Stimulated activated CD4-positive, alpha-beta T cell treated with anti-CD3 and anti-CD28 coated beads, TNF-alpha, amount 100 ng/mL, for 1 hour (primary cell): Measurements from ENCODE around the gene PLPP4.

Experiments
- DNase-seq, 3 donors: peaks; one replicate each; pipeline ENCODE4 v3.0.0-alpha.2; 2020; ENCODE audit warnings: low read depth in 3 of 3, low spot score in 1 of 3

Gene PLPP4

DNA sequence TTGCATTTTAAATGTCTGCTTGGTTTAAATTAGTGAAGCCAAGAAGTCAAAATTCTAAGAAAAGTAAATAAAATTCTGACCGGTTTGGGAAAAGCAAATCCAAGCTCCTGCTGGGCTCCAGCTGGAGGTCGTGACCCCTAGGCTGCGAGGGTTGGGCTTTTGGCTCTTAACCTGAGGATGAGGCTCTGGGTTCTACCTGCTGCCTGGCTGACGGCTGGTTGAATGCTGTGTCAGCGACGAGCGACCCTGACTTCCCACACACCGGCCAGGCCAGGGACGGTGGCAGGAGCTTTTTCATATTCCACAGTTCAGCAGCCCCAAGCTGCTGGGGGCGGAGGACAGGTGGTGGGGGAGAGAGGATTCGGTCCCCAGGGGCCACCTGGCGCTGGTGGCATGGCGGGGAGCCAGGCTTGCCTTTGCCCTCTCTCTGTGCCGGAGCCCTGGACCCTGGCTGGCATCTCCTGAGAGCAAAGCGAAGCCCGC, 843 bp upstream of the PLPP4 start:
- DNase-seq = no peak

DNA sequence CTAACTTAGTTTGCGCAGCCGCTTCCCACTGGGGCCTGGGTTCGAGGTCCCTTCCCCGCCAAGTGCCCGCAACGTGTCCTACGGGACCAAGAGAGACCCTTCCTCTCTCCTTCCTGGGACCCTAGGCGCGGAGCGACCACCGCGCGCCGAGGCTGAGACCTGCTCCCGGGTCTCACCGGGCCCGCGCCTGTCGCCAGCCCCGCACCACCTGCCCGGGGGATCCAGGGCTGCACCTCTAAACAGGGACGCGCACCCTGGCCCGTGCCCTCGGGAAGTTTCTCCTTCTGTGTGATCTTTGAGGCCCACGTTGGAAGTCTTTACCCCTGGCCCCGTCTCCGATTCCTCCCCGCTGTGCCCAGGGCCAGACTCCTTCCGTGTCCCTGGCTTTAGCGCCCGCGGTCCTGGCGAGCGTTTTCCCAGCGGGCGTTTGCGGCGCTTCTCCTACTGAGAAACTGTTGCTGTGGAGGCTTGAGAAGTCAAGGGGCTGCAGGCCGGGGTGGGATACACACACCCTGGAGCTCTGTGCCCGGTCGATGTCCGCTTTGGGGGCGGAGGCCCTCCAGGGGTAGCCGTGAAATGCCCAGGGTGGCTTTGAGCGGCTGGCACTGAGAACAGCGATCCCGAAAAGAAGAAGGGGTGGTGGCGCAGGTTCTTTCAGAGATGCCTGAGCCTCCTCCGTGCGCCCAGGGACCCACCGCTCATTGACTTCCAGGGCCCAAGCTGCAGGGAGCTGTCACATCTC, 575 bp downstream of the PLPP4 start:
- no peak for DNase-seq

DNA sequence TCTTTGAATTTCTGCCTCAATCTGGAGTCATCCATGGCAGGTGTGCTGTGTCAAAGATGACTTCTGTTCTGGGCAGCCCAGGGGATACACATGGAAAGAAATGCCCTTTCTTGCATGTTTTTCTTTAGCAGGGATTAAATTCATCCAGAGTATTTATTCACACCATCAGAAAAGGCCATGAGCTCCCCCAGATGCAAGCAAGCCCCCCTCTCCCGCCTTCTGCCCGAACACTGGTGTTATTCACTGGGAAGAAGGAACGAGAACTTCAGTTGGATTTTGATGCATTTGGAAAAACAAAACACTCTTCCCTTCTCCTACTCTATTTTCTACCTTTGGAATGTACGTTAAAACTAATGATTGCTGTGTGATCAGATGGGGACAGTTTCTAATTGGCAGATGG, 1.4 kb downstream of the PLPP4 start:
- DNase-seq = no peak

DNA sequence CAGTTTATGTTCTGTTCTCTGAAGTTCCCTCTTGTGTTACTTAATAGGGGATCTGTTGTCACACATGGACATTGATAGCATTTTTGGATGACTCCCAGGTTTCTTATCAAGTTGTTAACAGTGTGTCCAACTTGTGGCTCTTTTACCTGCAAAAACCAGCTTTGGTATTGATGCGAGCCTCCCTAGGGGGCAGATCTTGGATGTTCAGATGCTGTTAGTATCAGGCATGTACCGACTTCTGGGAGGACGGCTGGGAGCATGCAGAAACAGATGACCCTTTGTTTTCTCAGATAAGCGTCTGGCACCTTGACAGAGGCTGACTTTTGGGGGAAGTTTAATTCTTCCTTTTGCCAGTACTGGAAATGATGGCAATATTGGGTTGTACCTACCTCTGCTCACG, 2.2 kb downstream of the PLPP4 start:
- no peak for DNase-seq

DNA sequence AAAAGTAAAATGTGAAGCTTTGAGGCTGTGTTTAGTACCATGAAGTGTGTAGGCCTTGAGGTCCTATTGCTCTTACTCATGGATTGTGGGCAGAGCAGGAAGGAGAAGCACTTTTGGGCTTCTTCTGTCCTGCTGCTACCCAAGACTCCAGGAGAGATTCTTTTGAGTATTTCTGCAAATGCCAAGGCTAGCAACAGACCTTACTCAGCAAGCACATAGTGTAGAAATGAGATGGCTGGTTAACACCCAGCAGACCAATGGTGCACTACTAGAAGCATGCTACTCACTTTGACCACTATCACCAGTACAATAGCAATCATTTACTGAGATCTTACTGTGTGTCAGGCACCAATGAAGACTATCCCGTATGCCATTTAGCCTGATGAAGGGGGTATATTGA, 3.2 kb downstream of the PLPP4 start:
- no peak for DNase-seq

DNA sequence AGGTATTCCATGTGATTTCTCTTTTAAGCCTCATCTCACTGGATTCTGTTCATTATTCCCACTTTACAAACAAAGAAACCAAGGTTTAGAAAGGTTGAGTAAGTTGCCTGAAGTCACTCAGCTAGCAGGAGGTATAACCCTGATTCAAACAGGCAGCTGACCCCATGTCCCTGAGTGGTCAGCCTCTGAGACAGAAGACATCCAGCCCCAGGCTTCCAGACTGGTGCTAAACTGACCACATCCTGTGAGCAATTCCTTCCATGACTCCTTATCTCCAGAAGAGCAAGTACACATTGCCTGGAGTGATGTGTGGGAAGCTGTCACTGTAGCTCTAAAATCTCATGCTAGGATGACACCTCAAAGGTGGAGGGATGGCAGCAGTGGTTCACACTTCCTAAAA, 3.7 kb downstream of the PLPP4 start:
- no peak for DNase-seq

DNA sequence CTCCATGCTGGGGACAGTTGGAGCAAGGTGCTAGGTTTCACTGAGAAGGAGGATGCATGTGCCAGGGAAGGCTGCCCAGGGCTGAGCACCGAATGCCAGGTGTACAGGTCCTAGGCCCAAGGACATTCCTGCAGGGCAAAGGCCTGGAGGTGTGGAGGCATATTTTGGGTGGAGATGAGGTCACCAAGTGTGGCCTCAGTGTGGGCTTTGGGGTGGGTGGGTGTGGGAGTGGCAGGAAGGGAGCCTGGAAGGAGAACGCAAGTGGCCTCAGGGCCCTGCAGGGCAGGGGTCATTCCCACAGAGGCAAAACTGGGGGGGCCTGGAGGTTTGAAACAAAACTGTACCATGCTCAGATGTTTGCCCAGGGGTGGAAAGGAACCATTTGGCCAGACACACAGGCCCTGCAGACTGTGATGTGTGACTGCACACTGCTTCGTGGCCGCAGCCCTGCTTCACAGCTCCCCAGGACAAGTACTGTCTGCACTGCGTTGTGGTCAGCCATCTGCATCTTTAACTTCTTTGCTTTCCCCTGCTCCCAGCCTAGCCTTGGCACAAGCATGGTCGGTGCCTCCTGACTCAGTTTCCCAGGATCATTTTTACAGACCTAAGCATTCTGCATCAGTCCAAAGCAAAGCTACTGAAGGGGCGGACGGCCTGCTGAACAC, 5.1 kb downstream of the PLPP4 start:
- DNase-seq = no peak

DNA sequence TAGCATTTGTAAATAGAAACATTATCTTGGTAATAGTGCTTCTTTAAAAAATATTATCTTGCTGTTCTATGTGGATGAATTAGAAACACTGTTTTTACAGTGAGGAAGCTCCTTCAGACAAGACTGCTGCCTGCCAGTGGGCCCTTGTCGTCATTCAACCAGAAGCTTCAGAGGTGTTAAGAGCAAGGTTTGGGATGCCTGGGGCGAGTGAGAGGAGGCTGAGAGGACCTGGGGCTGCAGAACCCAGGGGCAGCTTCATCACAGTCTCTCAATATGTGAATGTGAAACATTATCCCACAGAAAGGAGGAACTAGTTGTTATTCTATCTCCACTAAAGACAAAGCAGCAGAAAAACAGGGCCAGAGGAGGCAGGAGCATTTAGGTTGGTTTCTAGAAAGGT, 8.1 kb downstream of the PLPP4 start:
- no peak for DNase-seq

DNA sequence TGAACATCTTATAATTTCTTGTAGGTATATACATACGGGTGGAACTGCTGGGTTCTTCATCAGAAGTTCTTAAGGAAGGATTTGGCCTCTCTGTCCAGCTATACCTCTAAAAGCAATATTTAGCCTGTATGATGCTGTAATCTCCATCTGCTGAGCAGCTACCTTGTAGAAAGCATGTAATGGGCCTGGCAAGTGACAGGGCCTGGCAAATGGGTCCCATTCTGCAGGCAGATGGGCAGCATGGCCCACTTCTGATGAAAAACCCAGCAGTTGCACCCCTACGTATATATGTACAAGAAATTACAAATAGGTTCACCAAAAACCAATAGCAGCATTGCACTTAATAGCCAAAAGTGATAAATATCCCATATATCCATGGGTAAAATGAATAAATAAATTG, 9.0 kb downstream of the PLPP4 start:
- DNase-seq = no peak

DNA sequence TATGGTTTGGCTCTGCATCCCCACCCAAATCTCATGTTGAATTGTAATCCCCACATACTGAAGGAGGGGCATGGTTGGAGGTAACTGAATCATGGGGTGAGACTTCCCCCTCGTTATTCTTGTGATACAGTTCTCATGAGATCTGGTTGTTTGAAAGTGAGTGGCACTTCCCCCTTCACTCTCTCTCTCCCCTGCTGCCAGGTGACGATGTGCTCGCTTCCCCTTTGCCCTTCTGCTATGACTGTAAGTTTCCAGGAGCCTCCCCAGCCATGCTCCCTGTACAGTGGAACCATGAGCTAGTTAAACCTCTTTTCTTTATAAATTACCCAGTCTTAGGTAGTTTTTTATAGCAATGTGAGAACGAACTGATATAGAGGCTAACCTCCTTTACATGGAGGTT, 16.6 kb downstream of the PLPP4 start:
- no peak for DNase-seq

DNA sequence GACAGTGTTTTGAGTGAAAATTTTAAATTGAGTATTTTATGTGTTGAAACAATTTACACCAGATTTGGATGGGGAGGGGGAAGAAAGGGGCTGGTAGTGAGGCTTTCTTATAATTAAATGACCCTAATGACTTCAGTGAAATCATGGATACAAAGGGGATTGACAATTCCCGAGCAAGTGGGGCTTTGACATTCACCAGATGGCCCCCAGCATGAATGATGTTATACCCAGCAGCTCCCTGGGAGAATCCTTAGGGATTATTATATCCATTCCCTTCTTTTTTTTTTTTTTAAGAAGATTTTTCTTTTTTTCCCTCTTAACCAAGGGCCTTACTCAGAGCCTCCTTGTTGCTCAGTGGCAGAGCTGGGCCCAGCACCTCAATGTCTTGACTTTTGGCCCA, 17.9 kb downstream of the PLPP4 start:
- DNase-seq = no peak

DNA sequence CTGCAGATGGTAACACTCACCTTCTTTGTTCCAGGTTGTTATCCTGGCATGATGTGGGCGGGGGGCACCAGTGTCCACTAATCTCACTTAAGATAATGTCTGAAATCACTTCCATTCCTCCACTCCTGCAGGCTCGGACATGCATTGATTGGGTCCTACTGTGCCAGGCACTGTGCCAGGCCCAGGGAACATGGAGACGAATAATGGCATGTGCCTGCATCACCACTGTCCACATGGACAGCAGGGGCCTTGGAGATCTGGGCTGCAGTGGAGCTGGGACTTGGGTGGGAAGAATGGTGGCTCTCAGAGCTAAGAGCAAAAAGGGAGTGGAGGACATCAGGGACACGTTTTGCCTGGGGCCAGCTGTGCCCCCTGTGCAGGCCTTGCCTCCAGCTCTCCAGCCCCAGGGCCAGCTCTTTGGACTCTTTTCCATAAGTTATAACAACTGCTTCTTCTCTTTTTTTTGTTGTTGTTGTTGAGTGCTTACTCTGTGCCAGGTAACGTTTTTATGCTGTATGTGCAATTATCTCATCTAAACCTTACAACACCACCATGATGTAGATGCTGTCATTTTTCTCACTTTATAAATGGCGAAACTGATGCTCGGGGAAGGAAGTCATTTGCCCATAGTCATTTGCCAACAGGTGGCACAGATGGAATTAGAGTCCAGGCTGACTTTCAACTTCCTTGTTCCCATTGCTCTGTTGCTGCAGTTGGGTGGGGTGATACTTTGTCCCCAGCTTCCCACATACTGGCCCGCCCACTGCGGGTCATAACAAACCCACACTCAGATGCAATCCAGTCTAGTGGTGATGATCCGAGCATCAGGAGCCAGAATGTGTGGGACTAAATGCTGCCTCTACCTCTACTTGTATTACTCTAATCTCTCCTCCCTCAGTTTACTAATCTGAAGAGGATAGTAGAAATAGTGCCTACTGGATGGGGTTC, 19.1 kb downstream of the PLPP4 start:
- no peak for DNase-seq

DNA sequence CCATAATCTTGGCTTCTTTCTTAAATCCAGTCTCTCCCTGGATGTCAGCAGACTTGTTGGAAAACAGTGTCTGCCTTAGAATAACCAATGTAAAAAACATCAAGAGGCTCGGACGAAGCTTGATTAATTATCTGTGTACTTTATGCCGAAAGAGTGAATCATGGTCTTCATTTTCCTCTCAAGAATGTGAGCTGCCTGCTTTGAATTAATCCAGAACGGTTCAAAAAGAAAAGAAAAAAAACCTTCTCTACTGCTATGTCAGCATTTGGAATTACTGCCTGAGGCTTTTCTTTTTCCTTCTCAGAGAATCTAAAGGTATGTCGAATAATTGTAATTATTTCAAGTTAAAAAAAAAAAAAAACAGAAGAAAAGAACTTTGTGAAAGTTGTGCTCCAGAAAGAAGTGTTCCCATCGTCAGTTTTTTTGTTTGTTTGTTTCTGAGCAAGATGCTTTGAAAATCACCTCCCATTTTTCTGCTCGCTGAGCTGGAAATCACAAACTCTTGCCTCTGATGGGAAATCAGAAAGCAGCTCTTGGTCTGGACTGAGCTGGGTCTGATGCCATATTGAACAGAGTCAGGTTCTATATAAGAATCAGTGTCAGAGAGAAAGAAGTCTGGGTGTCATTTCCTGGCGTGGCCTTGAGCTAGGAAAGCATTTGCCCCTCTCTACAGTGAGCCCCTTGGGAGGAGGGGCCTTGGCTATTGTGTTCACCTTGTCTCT, 20.2 kb downstream of the PLPP4 start:
- no peak for DNase-seq

DNA sequence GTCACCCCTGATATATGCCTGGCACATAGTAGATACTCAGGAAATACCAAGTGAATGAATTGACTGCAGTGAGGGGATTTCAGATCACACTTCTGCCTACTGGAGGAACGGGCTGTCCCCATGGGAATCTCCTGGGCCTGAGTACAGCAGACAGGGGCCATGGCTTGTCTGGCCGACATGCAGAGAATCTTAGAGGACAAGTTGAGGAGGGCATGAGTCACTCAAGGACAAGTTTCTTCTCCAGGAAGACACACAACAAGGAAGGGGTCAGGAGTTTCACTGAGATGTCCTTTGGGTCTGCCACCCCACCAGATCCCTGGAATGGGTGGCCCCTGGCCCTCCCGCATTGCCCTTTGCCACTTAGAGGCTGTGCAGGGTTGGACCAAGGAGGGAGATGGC, 20.7 kb downstream of the PLPP4 start:
- DNase-seq = no peak

DNA sequence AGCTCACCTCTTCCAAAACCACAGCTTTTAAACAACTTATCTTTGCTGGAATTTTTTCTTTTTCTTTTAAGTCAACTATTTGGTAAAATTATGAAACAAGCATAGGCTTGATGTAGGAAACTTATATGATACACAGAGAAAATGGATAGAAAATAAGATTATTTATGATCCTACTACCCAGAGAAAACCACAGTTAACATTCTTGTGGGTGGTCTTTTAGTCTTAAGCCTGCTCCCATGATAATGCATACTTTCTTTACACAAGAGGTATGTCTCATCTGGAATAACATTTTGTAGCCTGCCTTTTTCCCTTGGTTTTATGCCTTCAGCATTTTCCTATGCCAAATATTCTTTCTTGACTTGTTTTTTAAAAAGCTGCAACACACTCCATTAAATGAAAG, 21.4 kb downstream of the PLPP4 start:
- no peak for DNase-seq

DNA sequence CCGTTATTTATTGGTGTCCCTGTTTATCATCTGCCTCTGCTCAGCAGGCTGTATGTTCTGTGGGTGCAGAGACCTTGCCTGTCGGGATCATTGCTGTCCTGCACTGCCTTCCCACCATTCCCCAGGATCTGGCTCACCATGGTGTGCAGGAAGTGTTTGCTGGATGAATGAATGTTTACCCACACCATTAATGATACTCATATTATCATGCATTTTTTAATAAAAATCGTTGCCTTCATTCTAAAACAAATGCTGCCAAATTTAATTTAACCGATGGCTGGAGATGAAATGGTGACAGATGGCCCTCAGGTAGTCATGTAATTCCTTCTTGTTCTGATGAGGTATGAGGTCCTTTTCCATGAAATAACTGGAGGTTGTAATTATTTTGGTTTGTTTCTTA, 22.5 kb downstream of the PLPP4 start:
- no peak for DNase-seq

DNA sequence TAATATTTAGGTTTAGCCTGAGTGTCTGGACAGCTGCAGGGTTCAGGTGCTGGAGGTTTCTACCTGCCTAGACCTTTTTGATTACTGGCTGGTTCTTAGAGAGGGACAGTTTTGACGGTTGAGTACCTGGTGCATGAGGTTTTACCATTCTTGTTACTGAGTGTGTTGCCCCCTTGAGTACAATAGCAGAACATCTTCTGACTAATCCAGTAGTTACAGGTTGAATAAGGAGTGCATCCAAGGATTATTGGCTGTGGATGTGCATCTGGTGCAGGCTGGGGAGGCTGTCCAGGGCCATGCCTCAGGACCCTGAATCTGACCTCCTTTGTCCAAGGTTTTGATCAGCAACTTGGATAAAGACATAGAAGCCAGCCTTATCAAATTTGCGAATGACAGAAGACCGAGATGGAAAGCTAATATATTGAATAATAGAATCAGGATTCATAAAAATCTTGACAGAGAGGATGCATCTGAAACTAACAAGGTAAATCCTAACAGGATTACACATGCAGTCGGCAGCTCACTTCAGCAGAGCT, 23.1 kb downstream of the PLPP4 start:
- no peak for DNase-seq

DNA sequence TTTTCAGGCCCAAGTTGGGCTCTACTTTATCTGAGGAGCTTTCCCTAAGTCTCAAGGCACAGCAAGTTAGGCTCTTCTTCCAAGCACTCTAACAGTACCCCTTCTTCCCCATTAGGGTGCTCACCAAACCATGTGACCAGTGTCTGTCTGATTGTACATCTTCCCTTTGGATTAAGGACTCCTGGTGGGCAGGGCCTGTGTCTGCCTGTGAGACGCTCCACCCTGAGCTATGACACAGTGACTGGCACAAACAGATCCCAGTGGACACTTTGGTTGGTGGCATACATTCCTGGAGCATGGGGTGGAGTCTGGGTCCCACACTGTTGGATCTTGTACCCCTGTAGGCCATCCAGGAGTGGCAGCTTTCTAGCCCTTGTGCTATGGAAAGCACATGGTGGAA, 23.8 kb downstream of the PLPP4 start:
- DNase-seq = no peak

DNA sequence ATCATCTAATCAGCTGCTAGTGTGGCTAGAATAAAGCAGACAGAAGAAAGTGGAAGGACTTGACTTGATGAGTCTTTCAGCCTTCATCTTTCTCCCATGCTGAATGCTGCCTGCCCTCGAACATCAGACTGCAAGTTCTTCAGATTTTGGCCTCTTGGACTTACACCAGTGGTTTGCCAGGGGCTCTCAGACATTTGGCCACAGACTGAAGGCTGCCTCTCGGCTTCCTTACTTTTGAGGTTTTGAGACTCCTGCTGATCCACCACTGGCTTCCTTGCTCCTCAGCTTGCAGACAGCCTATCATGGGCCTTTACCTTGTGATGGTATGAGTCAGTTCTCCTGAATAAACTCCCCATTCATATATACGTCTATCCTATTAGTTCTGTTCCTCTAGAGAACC, 26.0 kb downstream of the PLPP4 start:
- DNase-seq = no peak

DNA sequence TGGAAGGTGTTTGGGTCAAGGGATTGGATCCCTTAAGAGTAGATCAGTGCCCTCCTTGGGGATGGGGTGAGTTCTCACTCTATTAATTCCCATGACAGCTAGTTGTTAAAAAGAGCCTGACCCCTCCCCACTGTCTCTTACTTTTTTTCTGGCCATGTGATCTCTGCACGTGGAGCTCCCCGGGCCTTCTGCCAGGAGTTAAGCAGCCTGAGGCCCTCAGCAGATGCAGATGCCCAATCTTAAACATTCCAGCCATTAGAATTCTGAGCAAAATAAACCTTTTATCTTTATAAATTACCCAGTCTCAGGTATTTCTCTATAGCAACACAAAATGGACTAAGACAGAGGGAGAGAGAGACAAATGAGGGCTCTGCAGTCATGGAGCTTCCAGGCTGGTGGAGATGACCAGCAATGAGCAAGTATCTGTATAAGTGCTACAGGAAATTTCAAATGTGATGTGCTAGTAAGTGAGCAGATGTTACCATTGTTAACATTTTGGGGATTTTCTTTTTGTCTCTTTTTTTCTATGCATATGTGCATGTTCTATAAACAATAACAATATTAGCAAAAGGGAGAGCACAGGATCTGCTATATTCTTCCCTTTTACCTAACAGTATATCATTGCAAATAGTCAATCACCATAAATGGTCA, 26.7 kb downstream of the PLPP4 start:
- DNase-seq = no peak
